Hypothalamus (tissue), 51 donors: ENCODE data around the gene ADD1.

Source experiments
- DNase-seq, 51 donors: peaks; one replicate each; lab custom pipeline; 2025; lab: John Stamatoyannopoulos, UW

ADD1 gene

GRCh38 chr4:2843263-2843940 lies at the start of gene ADD1:
Gene ADD1 (plus strand): TSS chr4:2843844. CDS start chr4:2875916, 32,072 bp downstream.
- DNase-seq, result peak; percentile 74 to 97 (median 92)

DNA sequence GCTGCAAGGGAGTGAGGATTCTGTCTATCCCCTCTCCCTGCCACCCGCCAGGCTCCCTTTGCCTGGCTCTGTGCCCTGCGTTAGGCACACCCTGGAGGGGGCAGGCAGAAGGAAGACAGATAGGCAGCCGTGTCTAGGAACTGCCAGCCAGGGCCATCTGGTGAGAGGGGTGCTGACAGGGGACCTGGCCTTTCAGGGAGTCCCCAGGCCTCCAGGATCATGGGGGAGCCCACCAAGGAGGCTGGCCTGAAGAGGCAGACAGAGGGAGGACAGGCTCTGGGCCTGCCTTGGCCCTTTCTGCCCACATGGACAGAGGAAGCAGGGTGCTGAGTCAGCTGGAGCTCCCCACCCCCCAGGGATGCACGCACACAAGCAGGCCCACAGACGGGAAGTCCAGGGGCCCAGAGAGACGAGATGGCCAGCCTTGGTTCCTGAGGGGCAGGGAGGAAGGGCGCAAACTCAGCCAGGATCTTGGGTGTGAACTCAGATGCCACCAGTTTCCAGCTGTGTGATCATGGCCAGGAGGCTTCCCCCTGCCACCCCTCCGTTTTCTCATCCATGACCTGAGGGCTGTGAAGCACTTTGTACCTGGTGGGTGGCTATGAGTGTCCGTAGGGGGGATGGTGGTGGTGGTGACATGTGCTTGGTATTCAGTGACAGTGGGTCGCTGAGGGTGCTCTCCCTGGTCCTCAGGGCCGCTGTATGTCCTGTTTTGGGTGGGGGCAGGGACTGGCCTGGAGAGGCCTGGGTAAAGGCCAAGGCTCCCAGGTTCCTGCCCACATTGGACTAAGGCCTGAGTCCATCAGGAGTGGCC lies 49.0 kb upstream of the ADD1 start:
- peak in 18 of 51 donors; percentile 17 to 57 (median 50) for DNase-seq

- no peak for DNase-seq
These were observed 48.2 kb upstream of the ADD1 start for GRCh38 chr4:2795300-2795892.

DNA sequence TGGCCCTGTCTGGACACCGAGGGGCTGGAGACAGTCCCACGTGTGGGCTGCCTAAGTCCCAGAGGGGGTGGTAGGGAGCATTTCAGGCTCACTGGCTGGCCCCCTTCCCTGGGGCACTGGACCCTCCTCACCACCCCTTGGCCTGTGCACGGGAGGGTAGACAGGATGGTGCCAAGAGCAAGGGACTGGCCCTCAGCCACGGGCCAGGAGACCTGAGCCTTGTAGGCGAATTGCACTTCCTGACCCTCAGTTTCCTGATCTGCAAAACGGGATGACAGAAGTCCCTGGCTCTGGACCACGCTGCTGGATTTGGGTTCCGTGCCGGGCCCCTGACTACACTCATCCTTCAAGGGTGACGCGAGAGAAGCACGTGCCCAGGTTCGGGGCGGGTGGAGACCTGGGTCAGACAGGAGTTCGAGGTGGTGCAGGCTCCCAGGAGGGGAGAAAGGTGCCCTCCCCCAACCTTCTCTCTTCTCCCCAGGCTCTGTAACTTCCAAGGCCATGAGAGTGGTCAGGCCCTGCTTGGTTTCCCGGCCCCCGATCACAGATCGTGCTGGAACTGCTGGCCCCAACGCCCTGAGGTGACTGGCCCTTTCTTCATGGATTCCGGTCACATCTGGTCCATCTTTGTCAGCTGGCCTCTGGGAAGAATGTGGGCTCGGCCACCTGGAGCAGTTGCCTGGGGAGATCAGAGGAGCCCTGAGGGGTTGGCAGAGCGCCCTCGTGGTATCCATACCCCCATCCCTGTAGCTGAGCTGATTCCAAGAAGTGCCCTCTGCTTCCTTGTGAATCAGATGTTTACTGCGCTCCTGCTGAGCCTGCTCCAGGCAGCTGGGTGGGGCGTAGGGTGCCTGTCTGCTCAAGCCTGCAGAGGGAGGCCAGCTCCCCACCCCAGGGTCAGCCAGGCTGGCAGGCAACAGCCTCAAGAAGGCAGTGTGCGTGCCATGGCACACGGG lies 47.5 kb upstream of the ADD1 start:
- DNase-seq, result peak in 6 of 51 donors; percentile 33 to 76 (median 54)

DNA sequence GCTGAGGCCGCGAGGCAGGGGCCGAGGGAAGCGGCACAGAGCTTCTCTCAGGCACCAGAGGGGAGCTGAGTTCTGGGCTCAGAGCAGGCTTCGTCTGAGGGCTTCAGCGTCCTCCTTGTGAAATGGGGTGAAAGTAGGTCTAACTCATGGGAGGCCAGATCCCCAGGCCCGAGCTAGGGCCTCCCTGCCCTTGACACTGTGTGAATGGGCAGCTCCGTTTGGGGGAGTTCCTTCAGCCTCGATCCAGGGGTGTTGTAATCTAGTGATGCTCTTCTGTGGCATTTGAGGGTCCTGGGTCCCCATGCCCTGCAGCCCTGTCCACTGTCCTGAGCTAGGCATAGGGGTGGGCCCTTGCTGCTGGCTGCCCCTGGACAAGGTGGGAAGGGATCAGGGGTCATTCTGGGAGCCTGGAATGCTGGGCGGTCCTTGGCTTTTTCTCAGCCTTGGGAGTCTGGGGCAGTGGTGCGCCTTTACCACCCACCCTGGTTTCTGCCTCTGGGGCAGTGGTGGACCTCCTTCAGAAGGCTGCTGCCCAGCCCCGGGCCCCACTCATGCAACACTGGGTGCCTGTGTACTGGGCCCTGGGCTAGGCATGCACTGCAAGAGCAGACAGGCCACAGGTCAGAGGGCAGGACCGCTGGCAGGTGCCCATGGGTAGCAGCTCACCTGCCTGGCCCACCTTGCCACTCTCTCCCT lies 46.6 kb upstream of the ADD1 start:
- DNase-seq, result no peak

DNA sequence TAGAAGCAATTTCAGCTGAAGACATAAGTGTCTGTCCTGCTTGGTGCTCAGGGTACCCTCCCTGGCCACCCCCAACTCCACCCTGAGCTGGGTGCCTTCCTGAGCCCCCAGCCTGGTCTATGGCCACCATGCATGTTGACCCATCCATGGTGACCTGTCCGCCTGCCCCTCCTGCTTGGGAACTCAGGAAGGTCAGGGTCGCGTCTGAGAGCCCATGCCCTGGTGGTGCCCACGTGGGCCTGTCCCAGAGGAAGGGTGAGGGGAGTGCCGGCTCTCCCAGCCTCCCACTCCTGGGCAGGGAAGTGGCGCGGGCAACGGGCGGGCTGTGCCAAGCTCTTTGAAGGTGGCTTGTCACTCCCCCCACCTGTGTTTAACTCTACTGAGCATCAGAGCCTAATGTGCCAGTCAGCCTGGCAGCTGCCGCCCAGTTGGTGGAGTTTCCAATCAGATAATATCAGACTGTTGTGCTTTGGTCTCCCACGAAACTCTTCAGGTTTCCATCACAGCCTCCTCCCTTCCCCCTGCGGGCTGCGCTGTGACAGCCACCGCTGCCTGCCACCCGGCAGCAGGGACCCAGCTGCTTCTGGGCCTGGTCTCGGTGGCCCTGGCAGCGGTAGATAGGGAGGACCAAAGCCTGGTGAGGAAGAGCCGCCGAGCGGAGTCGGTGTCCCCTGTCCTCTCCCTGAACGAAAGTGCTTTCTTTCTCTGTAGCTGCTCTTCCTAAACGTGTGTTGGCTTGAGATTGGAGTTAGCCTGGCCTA lies 45.9 kb upstream of the ADD1 start:
- no peak for DNase-seq

GRCh38 chr4:2798399-2799223 lies 45.0 kb upstream of the ADD1 start:
- DNase-seq, result peak in 23 of 51 donors; percentile 17 to 69 (median 51)

- no peak for DNase-seq
These were observed 44.3 kb upstream of the ADD1 start for GRCh38 chr4:2799224-2799911.

DNA sequence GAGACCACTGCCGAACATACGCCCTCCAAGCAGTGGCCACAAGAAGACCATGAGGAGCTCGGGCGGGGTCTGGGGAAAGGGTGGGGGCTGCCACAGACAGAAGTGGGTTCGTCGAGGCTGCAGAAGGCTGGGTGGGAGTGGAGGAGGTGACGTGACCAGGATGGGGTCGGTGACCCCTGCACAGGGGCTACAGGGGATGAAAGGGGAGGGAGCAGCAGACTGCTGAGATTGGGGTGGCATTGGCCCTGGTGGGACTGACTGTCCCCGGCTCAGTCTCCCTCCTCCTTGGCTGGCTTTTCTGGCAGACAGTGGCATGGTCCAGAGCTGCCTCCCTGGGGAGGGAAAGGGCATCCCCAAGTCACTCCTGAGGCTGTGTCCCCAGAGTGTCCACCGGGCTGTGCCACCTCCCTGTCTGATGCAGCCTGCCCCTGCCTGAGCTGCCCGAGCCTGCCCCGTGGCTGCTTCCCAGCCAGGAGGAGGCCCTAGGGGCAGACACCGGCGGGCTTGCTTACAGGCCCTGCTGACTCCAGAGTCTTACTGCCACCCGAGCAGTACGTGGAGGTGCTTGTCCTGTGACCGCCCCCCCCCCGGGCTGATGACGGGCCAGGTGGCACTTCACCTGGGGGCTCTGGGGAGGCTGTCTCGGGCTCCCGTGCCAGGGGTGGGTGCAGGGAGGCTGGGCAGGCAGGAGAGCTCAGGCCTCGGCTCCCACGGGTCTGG lies 43.5 kb upstream of the ADD1 start:
- DNase-seq, result peak in 13 of 51 donors; percentile 40 to 73 (median 56)

DNA sequence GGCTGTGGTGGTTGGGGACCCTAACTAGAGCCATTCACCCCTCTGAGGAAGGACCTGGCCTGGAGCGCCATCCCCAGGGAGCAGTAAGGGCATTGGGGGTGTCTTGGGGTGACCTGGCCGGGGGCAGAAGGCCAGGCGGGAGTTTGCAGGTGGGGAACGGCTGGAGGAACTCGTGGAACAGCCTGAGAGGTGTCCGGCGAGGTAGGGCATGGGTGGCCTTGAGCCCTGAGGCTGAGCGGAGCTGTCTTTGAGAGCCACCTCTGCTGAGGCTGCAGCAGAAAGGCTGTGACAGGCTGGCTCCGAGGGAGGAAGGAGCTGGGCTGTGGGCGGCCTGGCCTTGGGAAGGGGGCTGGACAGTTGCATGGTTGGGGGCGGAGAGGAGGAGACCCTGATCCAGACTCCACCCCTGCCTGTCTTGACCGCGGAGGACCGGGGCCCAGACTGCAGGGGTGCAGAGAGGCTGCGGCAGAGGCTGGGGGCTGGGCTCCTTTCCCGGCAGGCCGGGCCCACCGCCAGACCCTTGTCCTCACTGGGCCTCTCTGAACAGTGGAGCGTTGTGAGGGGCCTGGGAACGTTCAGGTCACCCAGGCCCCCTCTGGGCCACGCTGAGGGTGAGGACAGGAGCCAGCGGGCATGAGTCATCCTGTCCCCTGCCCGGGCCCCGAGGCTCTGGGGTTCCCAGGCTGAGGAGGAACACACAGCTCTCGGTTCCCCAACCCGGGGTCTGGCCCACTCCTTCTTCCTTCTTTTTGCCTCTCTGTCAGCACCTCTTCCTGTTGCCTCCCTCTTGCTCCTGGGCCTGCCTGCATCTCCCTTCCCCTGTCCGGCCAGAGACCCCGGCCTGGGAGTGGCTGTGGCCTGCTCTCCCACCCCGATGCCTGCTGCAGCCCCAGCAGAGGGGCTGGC lies 42.7 kb upstream of the ADD1 start:
- DNase-seq, result peak in 47 of 51 donors; percentile 31 to 94 (median 81)

DNA sequence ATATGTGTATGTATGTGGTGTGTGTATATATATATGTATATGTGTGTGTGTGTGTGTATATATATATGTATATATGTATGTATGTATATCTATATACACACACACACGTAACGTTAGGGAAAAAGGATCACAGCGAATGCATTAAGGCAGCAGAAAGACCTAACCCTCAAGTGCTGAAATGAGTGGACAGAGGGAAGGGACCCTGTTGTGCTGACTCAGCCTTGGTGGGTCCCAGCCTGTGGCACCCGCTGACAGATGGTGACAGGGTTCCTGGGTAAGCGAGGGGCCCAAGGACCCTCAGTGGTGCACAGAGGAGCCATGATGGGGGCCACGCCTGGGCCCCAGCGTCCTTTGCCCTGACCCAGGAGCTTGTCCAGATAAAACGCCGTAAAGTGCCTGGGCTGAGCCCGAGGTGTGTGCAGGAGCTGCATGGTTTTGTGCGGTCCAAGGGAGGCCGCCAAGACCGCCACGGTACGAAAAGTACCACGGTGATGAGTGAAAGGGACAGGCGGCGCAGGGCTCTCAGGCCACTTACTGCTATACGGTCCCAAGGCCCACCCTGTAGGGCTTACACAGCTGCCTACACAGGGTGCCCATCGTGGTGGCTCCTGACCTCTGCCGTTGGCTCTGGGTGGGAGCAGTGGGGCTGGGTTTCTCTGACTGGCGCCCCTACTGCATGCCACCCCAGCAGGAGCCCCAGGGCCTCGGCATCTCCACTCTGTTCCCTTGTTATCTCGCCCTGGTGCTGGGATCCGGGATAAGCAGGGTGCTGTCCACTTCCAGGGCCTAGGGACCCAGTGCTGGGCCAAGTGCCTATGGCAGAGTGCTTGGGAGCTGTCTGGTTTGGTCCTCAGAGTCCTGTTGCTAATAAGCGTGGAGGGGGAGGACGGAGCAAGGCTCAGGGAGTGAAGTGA lies 40.8 kb upstream of the ADD1 start:
- DNase-seq, result no peak

- peak in 1 of 51 donors; percentile 39 for DNase-seq
These were observed 39.8 kb upstream of the ADD1 start for GRCh38 chr4:2803624-2804448.

GRCh38 chr4:2804449-2804972 lies 39.1 kb upstream of the ADD1 start:
- DNase-seq, result no peak
